Erythroblast (primary cell): Measurements from ENCODE around the gene MRRF.

Source experiments
- DNase-seq, 2 experiments: peaks; one replicate each; lab custom pipeline; 2025; lab: John Stamatoyannopoulos, UW
- GATA1 ChIP-seq: IDR thresholded peaks from 2 replicates; pipeline ENCODE4 v1.6.1; 2011; ENCODE audit warnings: low read depth, mild to moderate bottlenecking, control low read depth, low read length, moderate library complexity
- POLR2A ChIP-seq: IDR thresholded peaks from 2 replicates; pipeline ENCODE4 v1.6.1; 2011; ENCODE audit warnings: mild to moderate bottlenecking, low read length

MRRF gene

GRCh38 chr9:122244349-122244748 is 20.3 kb upstream of the MRRF start:
- no peak for DNase-seq
- TF ChIP-seq GATA1, result no peak
- TF ChIP-seq POLR2A, result no peak

- TF ChIP-seq GATA1, result no peak
- no peak for TF ChIP-seq POLR2A
- DNase-seq, result no peak
Measured at GRCh38 chr9:122246666-122247065, 18.0 kb upstream of the MRRF start.

- no peak for DNase-seq
- no peak for TF ChIP-seq GATA1
- no peak for TF ChIP-seq POLR2A
Measured at GRCh38 chr9:122248448-122248865, 16.2 kb upstream of the MRRF start.

- no peak for TF ChIP-seq GATA1
- no peak for TF ChIP-seq POLR2A
- no peak for DNase-seq
Measured at GRCh38 chr9:122251351-122251750, 13.3 kb upstream of the MRRF start.

DNA sequence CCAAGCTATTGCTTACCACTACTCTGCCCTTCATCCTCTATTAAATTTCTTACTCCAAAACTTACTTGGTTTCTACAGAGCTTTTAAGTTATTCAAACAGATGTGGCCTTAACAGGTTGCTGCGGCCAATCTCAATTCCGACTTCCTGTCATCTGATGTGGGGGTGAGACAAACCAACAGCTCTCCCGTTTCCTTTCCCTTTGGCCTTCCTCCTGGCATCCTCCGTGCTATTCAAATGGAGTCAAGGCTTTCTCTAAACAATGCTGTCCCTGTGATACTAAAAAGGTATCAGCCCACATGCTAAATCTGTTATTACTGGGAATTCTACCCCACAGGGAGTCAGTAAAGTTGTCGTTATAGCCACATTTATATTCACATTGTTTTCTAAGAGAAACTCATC is 11.9 kb upstream of the MRRF start:
- DNase-seq, result no peak
- TF ChIP-seq GATA1, result no peak
- TF ChIP-seq POLR2A, result no peak

- TF ChIP-seq POLR2A (no peak), GATA1 (no peak)
Measured at GRCh38 chr9:122254761-122255160, 9.9 kb upstream of the MRRF start.

GRCh38 chr9:122256206-122256605 is 8.5 kb upstream of the MRRF start:
- TF ChIP-seq GATA1, result no peak
- TF ChIP-seq POLR2A, result no peak
- no peak for DNase-seq

More at GRCh38 chr9:122254761-122255160, 9.9 kb upstream of the MRRF start:
- DNase-seq, result no peak

- TF ChIP-seq POLR2A (no peak), GATA1 (no peak)
- no peak for DNase-seq
Measured at GRCh38 chr9:122258886-122259415, 5.7 kb upstream of the MRRF start.

GRCh38 chr9:122261469-122261881 is 3.2 kb upstream of the MRRF start:
- DNase-seq, result peak; percentile 11 to 41
- TF ChIP-seq GATA1 (no peak), POLR2A (no peak)

DNA sequence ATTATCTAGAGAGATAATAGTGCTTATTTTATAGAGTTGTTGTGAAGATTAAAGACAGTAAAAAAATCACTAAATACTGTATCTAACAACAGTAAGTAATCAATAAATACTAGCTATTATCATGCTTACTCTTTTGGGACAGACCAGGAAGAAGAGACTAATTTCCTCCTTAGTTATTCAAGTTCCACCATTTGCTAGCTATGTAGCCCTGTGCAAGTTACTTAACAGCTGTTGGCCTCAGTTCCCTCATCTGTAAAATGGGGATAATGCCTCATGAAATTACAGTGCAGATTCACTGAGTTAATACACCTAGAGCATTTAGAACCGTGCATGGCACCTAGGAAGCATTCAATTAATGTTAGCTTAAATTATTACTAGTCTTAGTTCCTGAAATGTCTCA is 2.6 kb upstream of the MRRF start:
- no peak for DNase-seq
- TF ChIP-seq POLR2A (no peak), GATA1 (no peak)

DNA sequence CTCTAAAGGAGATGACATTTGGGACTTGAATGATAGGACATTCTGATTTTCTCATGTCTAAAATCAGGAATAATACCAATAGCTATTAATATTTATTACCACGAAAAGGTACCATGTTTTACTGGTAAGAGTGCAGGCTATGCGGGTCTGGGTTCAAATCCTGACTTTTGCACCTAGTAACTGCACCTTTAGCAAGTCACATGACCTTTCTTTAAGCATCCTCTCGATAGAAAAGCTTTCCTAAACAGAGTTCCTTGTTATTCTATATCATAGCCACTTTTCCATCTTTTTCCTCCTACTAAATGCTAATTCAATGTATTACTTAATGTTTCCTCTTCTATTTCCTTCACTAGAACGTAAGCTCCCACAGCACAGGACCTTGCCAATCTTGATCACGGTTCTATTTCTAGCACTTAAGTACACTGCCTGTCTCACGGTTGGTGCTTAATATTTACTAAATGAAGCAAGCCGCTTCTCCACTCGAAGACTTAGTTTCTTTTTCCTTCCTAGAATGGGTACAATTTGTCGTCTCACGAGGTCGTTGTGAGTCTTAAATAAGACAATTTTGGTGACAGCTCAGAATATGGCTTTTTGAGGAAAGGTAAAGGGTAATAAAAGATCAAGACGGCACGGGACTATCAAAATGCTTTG is 858 bp upstream of the MRRF start:
- peak; percentile 64 to 82 for DNase-seq
- TF ChIP-seq POLR2A (no peak), GATA1 (no peak)

DNA sequence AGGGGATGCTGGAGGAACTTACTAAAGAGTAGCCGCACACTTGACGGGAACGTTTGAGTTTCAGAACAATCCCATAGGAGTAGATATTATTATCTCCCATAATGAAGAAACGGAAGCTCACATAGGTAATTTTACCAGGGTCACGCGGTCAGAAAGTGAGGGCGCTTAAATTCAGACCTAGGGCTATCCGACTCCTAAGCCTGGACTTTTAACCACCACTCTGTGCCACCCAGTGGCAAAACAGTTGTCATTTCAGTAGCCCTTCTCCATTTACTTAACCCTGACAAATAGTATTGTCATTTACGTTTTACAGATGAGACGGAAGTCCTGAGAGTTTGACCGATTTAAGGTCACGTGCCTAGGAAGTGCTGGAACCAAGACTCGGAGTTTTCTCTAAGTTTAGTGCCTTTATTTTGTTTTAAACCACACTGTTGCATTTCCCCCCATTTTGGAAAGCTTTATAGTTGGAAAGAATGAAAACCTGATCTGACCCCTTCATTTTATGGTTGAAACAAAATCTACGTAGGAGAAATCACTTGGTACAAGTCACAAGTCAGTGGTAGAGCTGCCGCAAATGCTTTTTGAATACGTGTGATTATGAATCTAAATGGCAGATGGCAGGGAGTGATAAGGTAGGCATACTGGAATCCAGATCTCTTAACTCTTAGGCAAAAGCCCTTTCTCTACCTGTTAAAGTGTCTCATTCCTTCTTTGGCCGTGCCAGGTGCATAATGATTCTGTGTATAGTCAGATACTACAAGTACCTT is 650 bp downstream of the MRRF start:
- peak; percentile 12 for TF ChIP-seq POLR2A
- no peak for TF ChIP-seq GATA1
- DNase-seq, result peak in 1 of 2 experiments; percentile 70

- DNase-seq, result no peak
- TF ChIP-seq POLR2A, result no peak
- TF ChIP-seq GATA1, result no peak
Measured at GRCh38 chr9:122268041-122268814, 3.5 kb downstream of the MRRF start.

DNA sequence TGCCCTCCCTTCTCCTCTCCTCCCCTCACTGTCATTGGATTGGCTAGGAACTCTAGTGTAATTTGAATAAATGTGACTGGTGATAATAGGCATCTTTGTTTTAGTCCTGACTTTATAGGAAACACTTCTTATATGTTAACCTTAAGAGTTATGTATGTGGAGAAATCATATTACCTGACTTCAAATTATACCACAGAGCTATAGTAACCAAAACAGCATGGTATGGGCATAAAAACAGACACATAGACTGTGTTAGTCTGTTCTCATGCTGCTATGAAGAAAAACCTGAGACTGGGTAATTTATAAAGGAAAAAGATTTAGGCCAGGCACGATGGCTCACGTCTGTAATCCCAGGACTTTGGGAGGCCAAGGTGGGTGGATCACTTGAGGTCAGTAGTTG is 9.4 kb downstream of the MRRF start:
- TF ChIP-seq POLR2A (no peak), GATA1 (no peak)
- DNase-seq, result no peak
